GM18951 (cell line): ENCODE measurements around the gene PAGE2B.

Experiments used
- POLR2A ChIP-seq: IDR thresholded peaks from 4 replicates; pipeline ENCODE4 v1.6.1; 2011; ENCODE audit warnings: mild to moderate bottlenecking; ENCODE audit not compliant: insufficient read length, insufficient read depth; ENCODE audit errors: extremely low read depth
- in situ Hi-C: fragments of 300-500 bp; cut with MboI; formaldehyde crosslinking; loops from one replicate; pipeline ENCODE4 v1.12.0; 2022; ENCODE audit warnings: low sequenced_read_pairs, mixed read lengths, inconsistent platforms; ENCODE audit not compliant: unreplicated experiment

Gene PAGE2B

GRCh38 chrX:55120761-55121358 is 46.0 kb downstream of the PAGE2B start:
- in situ Hi-C loops = no loop called here
- TF ChIP-seq POLR2A = no peak

GRCh38 chrX:55123900-55124299 is 49.1 kb downstream of the PAGE2B start:
- no peak for TF ChIP-seq POLR2A
- in situ Hi-C loops = no loop called here

- no peak for TF ChIP-seq POLR2A
- in situ Hi-C loops = no loop called here
Measured at GRCh38 chrX:55127692-55128091, 52.9 kb downstream of the PAGE2B start.
